Myocyte (in vitro differentiated cells): ENCODE data around the gene SRCAP. TPM values are rescaled to one million over a fixed set of nuclear protein-coding genes. Genes with fewer than 3 reads are reported as not detected.
"Not testable (repeated sequence)": the region's sequence is repeated elsewhere in the genome, so short reads cannot be mapped to it uniquely, and the experiment has no call there.

Experiments
- DNase-seq: peaks from one replicate; pipeline ENCODE4 v3.0.0-alpha.2; 2012; ENCODE audit warnings: low read depth
- total RNA-seq: library from RNA; depleted of rRNA; stranded (reverse); fragments of >200 nt; gene quantifications from 2 replicates; pipeline ENCODE4 v1.2.3, GENCODE V29; 2014

The SRCAP gene
- total RNA-seq, 1 donor from 2014 or later = 13.9 TPM

DNA sequence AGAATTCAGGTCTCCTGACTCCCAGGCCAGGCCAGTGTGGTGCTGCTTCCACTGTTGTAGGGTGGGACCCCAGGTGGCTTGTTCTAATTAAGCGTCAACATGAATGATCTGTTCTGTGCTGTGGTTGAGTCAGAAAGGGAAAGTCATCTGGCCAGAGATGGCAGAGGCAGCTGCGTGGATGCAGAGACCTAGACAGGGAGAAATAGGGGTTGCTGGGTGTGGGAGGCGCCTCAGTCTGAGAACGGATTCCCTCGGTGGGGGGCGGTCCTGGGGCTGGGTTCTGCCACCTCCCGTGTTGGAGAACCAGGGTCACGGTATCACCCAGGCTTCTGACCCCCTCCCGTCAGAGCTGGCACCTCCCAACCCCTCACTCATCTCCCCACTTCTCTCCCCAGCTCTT, 35.2 kb upstream of the SRCAP start:
- DNase-seq = peak; percentile 41

DNA sequence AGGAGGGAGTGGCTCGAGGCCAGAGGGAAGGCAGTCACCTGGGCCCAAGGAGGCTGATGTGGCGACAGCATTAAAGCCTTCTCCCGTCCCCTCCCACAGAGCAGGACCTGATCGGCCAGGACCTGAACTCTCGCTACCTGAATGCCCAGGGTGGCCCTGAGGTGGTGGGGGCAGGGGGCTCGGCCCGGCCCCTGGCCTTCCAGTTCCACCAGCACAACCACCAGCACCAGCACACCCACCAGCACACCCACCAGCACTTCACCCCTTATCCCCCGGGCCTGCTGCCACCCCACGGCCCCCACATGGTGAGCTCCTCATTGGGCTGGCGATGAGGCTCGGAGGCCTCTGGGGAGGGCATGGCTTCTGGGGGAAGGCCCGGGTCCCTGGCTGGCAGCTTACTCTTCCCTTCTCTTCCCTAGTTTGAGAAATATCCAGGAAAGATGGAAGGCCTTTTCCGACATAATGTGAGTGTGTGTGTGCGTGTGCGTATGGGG, 34.3 kb upstream of the SRCAP start:
- DNase-seq = no peak

DNA sequence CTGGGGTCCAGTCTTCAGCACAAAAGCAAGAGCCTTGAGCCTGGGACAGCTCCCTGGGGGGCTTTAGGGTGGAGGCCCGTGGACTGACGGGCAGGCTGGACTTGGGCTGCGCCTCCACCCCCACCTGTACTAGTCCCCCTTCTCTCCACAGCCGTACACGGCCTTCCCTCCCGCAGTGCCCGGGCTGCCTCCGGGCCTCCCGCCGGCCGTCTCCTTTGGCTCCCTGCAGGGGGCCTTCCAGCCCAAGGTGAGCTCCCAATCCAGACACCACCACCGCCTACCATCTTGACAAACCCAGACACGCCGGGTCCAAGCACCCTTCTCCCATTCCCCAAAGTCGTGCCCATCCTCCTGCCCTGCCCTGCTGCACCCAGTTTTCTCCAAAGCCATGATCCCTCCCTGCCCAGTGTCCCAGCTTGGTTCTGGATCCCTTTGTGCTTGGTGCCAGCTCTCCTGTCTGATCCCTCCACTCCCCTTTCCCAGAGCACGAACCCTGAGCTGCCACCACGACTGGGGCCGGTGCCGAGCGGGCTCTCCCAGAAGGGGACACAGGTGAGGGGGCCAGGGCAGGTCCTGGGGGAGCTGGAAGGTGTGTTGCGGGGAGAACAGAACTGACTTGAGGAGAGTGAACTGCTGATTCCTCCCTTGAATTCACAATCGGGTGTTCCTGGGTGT, 33.7 kb upstream of the SRCAP start:
- DNase-seq = no peak

DNA sequence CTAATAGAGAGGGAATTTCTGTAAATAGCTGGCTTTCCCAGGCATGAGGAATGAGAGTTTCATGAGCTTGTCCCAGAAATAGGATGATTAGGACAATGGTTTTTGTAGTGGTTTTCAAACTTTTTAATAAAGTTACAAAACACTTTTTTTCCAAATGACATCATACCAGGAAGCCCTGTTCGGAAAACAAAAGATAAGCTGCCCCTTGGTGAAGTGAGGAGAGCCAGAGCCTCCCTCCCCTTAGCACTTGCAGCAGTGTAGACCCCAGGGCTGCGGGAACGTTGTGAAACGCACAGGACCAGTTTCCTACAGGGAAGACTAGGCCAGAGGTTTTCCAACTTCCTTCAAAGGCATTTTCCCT, 33.2 kb upstream of the SRCAP start:
- DNase-seq = no peak

DNA sequence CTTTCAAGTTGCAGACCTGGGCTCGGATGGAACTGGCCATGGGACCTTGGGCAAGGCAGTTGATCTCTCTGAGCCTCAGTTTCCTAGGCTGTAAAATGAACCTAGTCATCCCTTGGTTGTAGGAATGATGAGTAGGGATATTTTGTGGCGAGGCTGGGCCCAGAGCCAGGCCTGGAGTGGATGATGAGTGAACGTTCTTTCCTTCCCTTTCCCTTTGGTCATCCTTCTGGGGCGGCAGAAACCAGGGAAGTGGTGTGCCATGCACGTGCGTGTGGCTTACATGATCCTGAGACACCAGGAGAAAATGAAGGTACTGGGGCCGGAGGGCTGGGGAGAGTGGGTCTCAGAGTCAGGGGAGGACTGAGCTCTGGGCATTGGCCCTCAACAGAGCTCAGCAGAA, 32.3 kb upstream of the SRCAP start:
- no peak for DNase-seq

DNA sequence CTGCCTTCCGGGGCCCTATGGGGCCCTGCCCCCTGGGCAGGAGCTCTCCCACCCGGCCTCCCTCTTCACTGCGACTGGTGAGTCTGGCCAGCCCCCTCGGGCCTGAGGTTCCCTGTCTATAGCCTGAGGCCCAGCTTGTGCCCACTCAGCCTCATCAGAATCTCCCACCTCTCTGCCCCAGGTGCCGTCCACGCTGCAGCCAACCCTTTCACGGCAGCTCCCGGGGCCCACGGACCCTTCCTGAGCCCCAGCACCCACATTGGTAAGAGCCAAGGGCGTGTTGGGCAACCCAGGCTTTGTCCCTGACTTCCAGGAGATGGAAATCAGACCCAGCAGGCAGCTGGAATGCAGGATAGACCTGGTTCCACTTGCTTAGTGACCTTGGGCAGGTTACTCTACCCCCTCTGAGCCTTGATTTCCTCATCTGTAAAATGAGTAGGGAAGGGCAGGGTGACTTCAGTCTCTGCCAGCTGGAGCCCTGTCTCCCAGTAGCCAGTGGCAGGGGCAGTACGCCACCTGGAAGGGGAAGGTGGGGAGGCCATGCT, 31.5 kb upstream of the SRCAP start:
- no peak for DNase-seq

DNA sequence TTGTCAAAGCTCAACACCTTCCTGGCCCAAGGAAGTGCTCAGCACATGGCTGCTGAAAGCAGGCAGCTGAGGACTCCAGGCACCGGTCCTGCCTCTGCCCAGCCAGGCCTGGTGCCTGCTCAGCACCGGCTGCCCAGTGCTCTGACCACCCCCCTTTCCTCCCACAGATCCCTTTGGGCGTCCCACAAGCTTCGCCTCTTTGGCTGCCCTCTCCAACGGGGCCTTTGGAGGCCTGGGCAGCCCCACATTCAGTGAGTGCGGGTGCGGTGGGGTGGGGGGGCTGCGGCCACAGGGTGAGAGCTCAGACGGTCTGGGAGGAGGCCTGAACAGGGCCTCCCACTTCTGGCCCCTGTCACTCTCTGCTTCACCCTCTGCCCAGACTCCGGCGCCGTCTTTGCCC, 30.6 kb upstream of the SRCAP start:
- no peak for DNase-seq

DNA sequence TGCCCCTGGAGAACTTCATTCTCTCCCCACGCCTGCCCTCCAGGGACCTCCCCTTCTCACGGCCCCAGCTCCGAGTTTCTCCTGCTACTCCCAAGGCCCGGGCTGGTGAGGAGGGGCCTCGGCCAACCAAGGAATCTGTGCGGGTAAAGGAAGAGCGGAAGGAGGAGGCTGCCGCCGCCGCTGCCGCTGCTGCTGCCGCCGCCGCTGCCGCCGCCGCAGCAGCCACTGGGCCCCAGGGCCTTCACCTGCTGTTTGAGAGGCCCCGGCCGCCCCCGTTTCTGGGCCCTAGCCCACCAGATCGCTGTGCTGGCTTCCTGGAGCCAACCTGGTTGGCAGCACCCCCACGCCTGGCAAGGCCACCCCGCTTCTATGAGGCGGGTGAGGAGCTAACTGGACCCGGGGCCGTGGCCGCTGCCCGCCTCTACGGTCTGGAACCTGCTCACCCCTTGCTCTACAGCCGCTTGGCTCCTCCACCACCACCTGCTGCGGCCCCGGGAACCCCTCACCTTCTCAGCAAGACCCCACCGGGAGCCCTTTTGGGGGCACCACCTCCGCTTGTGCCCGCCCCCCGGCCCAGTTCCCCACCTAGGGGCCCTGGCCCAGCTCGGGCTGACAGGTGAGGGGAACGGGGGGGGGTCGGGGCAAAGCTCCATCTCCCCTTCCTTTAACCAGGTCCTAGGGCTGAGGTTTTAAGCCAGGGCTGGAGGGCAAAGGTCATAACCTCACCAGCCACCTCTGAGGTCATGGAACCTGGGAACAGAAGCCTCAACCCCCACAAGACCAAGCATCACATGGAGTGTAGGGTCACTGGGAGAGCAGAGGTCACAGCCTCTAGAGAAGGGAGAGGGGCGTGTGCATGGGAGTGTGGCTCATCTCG, 29.7 kb upstream of the SRCAP start:
- DNase-seq = no peak

DNA sequence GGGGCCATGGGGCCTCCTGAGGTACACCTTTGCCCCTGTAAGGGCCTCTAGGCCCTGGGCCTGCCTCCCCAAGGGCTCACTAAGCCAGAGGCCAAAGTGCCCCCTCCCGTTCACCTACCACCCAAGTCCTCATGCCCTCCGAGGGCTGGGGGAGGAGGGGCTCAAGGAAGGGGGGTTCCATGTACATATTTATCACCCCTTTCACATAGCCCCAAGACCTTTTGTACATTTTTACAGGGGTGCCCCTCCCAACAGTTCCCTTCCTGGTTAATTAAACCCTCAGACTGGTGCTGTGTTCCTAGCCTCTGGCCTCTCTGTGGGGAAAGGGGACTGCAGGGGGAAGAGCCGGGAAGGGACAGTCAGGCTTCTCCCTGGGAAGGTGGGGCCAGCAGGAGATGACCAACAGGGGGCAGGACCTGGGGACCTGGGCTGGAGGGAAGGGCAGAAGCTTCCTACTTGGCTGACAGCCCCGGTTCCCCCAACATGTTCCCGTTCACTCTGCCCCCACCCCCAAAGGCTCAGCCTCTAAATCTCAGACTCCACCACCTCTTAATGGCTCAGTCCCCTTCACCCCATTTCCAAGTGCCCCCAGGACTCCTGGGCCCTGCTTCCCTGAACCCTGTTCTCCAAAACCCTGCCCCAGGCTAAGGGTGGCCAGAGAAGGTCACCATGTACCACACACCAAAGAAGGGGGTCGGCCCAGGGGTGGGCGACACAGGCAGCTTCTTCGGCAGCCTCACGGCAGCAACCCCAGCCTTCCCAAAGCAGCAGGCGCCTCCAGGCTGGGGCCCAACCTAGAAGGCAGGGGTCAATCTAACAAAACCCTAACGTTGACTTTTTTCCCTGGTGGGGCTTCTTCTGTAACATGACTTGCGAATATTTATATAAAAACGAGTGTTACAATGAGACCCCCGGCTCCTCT, 28.8 kb upstream of the SRCAP start:
- no peak for DNase-seq

DNA sequence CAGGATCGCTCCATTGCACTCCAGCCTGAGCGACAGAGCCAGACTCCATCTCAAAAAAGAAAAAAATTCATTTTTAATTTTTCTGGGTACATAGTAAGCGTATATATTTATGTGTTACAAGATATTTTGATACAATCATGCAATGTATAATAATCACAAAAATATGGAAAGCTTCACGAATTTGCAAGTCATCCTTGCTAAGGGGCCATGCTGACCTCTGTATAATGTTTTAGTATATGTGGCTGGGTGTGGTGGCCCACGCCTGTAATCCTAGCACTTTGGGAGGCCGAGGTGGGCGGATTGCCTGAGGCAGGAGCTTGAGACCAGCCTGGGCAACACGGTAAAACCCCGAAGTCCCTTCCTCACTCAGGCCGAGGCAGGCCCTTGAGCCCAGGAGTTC, 23.8 kb upstream of the SRCAP start:
- no peak for DNase-seq

DNA sequence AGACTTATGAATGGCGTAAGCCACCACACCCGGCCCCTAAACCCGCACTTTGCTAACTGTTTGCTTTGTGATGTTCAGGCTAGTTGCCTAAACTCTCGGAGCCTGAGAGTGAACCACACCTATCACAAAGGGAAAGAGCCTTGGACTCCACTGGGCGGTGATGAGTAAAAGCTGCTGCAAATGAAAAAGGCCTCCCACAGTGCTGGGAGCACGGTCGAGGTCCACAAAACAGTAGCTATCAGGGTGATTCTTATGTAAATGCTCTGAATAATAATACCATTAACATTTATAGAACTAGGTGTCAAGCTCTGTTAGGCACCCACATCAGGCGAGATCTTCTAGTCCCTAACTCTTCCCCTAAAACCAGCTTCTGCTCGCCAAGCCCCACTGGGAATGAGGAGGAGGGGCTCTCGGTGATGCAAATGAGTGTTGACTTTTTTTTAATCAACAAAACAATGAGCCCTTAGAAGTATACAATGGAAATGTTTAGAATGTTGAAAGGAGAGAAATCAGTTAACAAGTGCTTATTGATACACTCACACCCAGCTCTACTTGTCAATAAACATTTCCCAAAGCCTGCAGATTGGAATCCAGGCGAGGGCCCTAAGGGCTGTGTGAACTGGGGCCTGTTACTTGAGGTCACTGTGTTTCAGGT, 20.9 kb upstream of the SRCAP start:
- no peak for DNase-seq

DNA sequence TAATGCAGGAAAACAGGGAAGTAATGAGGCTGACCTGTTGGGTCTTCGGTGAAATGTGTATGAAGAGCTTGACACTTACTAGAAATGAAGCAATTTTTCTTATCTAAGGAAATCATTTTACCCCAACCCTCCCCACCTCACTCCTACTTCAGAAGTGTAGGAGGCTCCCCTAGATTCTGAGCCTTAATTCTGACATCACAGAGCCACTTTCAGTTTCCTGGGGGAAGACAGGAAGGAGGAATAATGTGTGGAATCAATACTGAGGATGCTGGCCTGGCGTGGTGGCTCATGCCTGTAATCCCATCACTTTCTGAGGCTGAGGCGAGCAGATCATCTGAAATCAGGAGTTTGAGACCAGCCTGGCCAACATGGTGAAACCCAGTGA, 20.4 kb upstream of the SRCAP start:
- DNase-seq = no peak

DNA sequence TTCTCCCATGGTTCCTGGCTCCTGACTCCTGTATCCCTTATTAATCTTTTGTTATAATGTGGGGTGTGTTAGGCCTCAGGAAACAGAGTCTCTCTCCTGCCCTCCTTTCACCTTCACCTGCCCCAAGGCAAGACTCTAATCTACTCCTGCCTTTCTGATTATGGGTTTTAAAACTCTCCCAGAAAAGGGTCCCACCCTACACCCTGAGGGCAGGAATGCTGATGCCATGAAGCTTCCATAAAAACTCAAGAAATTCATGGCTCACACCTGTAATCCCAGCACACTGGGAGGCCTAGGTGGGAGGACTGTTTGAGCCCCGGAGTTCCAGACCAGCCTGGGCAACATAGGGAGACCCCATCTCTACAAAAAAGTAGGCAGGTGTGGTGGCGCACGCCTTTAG, 18.6 kb upstream of the SRCAP start:
- DNase-seq = no peak

DNA sequence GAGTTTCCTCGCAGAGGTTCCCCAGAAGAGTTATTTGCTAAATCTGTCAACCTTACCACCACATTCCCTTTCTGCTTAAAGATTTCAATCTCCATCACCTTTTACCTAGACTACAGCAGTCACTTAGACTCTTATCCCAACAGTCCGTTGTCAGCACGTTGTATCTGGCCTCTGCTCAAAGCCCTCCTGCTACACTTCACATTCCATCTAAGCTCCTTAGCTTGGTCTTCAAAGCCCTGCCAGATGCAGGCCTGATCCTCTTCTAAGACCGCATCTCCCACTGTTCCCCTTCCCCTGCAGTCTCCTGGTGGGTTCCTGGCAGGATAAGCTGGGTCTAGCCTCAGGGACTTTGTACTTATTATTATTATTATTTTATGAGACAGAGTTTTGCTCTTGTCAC, 10.3 kb upstream of the SRCAP start:
- DNase-seq = no peak

DNA sequence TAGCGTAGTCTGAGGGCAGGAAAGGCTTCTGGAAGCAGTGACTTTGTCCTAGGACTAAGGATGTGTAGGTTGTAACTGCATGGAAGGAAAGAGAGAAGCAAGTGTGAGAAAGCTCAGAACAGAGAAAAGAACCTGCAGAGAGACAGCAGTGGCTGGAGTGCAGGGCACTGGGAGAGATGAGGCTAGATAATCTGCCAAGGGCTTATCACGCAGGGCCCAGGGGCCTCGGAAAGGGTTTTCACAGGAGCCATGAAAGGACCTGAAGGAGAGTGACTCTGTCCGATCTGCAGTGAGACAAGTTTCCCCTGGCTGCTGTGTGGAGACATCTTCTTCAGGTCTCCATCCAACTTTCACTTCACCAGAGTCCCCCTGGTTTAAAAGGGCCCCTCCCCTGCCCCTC, 7.1 kb upstream of the SRCAP start:
- no peak for DNase-seq

DNA sequence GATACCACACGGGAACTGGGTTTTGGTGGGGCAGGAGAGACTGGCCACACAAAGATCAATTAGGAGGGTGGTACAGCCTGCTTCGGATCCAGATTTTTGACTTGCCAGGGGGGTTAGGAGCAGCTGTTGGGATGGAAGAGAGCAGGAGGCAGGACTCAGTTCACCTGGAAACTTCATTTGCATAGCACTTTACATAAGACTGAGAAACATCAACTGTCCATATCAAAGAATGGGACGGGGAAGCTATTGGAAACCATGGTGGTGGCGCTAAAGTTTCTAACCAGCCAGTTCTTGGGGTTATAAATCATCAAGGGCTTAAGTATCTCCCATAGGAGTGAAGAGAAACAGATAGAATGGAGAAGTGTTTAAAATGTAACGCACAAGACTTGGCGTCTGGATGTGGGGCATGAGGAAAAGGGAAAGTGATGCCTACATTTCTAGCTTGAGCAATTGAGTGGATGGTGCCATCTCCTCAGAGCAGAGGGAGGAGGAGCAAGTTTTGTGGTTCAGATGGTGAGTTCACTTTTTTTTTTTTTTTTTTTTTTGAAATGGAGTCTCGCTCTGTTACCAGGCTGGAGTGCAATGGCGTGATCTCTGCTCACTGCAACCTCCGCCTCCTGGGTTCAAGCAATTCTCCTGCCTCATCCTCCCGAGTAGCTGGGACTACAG, 6.4 kb upstream of the SRCAP start:
- no peak for DNase-seq

DNA sequence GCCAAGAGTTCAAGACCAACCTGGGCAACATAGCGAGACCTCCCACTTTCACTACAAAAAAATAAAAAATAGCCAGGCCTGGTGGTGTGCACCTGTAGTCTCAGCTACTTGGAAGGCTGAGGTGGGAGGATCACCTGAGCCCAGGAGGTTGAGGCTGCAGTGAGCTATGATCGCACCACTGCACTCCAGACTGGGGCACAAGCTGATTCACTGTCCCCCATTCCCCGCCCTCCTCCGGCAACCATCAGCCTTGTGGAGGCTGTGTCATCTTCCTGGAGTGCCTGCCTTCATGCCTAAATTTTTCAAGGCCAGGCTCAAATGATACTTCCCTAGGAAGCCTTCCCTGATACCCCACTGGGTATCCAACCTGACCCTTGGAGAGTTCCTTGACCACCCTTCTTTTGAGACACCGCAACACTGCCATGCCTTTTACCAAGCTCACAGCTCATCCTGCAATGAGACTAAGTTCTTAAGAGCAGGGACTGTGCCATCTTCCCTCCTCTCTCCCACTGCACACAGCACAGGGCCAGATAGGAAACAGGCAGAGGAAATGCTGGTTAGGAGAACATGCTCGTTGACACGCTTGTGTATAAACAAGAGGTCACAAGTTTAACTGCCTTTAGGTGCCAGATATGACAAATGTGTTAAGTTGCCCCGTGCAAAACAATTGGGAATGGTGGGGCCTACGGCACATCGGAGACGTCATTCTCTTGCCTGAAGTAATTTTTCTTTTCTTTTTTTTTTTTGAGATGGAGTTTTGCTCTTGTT, 3.9 kb upstream of the SRCAP start:
- DNase-seq = no peak

DNA sequence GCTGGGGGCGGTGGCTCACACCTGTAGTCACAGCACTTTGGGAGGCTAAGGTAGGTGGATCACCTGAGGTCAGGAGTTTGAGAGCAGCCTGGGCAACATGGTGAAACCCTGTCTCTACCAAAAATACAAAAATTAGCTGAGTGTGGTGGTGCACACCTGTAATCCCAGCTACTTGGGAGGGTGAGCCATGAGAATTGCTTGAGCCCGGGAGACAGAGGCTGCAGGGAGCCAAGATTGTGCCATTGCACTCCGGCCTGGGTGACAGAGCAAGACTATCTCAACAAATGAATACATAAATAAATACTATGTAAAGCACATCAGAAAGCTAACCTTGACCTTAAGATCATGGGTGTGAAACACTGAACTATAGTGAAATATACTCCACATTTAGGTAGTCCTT, 2.3 kb upstream of the SRCAP start:
- not testable (repeated sequence) for DNase-seq

DNA sequence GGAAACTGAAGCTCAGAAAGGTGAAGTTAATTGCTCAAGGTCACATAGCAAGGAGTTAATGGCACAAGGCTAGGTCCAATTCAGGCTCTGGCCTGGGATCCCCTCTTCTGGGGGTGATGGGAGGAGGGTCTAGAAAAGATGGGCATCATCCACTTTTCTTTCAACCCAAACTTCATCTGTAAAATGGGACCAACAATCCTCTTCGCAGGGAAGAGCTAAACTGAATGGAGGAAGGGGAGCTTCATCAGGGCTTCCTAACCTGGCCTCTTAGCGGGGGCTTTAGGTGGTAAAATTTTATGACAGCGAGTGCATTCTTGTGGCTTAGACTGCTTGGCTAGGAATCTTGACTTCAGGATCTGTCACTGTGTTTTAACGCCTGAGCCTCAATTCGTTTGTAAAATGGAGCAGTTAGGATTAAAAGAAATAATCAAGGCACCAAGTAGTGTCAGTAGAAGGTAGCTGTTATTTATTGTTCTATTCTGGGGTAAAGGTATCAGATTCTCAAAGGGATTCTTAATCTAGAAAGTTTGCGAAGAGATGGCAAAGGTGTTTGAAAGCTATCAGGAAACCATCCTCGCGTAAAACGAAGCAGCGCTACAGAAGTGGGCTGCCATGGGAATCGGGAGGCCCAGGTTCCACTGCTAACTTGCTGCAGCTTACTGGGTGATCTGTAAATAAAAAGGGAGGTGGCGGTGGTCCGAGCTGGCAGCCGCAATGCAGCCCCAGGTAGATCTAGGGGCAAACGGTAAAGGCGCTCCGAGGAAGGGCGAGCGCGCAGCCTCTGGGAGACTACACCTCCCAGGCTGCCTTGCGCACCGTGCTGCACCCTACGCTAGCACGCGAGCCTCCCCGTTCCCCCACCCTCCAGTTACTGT, 1.5 kb upstream of the SRCAP start:
- no peak for DNase-seq
